Endodermal cell (in vitro differentiated cells): Measurements from ENCODE around the gene RETN. TPM values are rescaled to one million over a fixed set of nuclear protein-coding genes. Genes with fewer than 3 reads are reported as not detected.

Experiments used
- DNase-seq: peaks from one replicate; pipeline ENCODE4 v3.0.0-alpha.2; 2017
- H3K27ac ChIP-seq: 2 replicates; pipeline ENCODE4 v1.5.1; 2013; ENCODE audit warnings: mild to moderate bottlenecking, low read depth, low read length, moderate library complexity
- H3K27me3 ChIP-seq: 2 replicates; pipeline ENCODE4 v1.6.1; 2013; ENCODE audit warnings: mild to moderate bottlenecking, low read length, moderate library complexity; ENCODE audit not compliant: insufficient read depth, control insufficient read depth, poor library complexity, severe bottlenecking
- H3K36me3 ChIP-seq: 2 replicates; pipeline ENCODE4 v1.7.0; 2013; ENCODE audit warnings: mild to moderate bottlenecking, low read length, moderate library complexity; ENCODE audit not compliant: control insufficient read depth, insufficient read depth
- H3K4me1 ChIP-seq: one replicate; pipeline ENCODE4 v1.7.0; 2013; ENCODE audit warnings: low read length; ENCODE audit not compliant: control insufficient read depth, insufficient read depth
- H3K4me3 ChIP-seq: 2 replicates; pipeline ENCODE4 v1.5.1; 2013; ENCODE audit warnings: mild to moderate bottlenecking, low read length, moderate library complexity
- H3K9ac ChIP-seq: 2 replicates; pipeline ENCODE4 v1.6.1; 2013; ENCODE audit warnings: mild to moderate bottlenecking, low read length, moderate library complexity; ENCODE audit not compliant: poor library complexity, severe bottlenecking; ENCODE audit errors: extremely low read depth
- H3K9me3 ChIP-seq: 2 replicates; pipeline ENCODE4 v1.6.1; 2013; ENCODE audit warnings: mild to moderate bottlenecking, low read length, moderate library complexity; ENCODE audit not compliant: control insufficient read depth
- H3K27ac Mint-ChIP-seq: 2 replicates; pipeline ENCODE4 v1.8.0; 2020; ENCODE audit warnings: mixed read lengths
- H3K27me3 Mint-ChIP-seq: 2 replicates; pipeline ENCODE4 v1.8.0; 2021; ENCODE audit warnings: mild to moderate bottlenecking, mixed read lengths; ENCODE audit not compliant: insufficient read depth
- H3K36me3 Mint-ChIP-seq: 2 replicates; pipeline ENCODE4 v1.8.0; 2020; ENCODE audit warnings: low read depth, mixed read lengths
- H3K4me1 Mint-ChIP-seq: 2 replicates; pipeline ENCODE4 v1.8.0; 2020; ENCODE audit warnings: mixed read lengths
- H3K4me3 Mint-ChIP-seq: 2 replicates; pipeline ENCODE4 v1.8.0; 2020; ENCODE audit warnings: mild to moderate bottlenecking, moderate library complexity, mixed read lengths
- H3K9me3 Mint-ChIP-seq: 2 replicates; pipeline ENCODE4 v1.8.0; 2020; ENCODE audit warnings: mild to moderate bottlenecking, mixed read lengths
- CTCF ChIP-seq: fragments of 200-600 bp; sonication (generic); conservative IDR thresholded peaks from 2 replicates; pipeline ENCODE4 v1.5.0; 2021; ENCODE audit warnings: antibody characterized with exemption, mild to moderate bottlenecking
- WGBS, 2 experiments: methylation state at CpG; one replicate each; pipeline versions ENCODE4 v1.1.5 to v1.1.7; 2013; ENCODE audit warnings: missing lambda C conversion rate in 2 of 2, mixed read lengths in 1 of 2; ENCODE audit not compliant: insufficient coverage in 1 of 2, insufficient read length in 1 of 2; 5-methylcytosine and 5-hydroxymethylcytosine counted together
- total RNA-seq, 2 donors: library from RNA; stranded (reverse); fragmentation: NEBNext Ultra II Directional in 1 of 2; extraction: Animal tissue kit (Norgen Biotek cat#: 25700) in 1 of 2; gene quantifications; 2 replicates in 1 of 2; 3 replicates in 1 of 2; pipeline ENCODE4 v1.2.1, GENCODE V29; 2021

The RETN gene
- total RNA-seq, 2 donors from 2014 or later, result not detected

GRCh38 chr19:7644550-7644877 is 24.3 kb upstream of the RETN start:
- peaks cover 40% of the 10 kb centered on the region for H3K36me3 Mint-ChIP-seq
- no peak overlapping the region for H3K27ac ChIP-seq
- DNase-seq, result no peak
- H3K9me3 Mint-ChIP-seq, result peaks cover 2% of the 10 kb centered on the region
- no peak overlapping the region for H3K9ac ChIP-seq
- H3K36me3 ChIP-seq, result peaks cover 15% of the 10 kb centered on the region
- no peaks in the 10 kb centered on the region for H3K9me3 ChIP-seq
- WGBS, 2 experiments, result 96 to 99% methylated on average over 10 to 20 of the region's 20 CpGs
- H3K4me3 Mint-ChIP-seq, result no peak overlapping the region
- TF ChIP-seq CTCF, result no peak
- no peaks in the 10 kb centered on the region for H3K4me1 ChIP-seq
- no peak overlapping the region for H3K4me3 ChIP-seq
- peaks cover 8% of the 10 kb centered on the region for H3K4me1 Mint-ChIP-seq
- peaks cover under 1% of the 10 kb centered on the region for H3K27me3 Mint-ChIP-seq
- H3K27ac Mint-ChIP-seq, result no peak overlapping the region
- no peaks in the 10 kb centered on the region for H3K27me3 ChIP-seq

- H3K27ac ChIP-seq, result no peak overlapping the region
- peaks cover 9% of the 10 kb centered on the region for H3K36me3 ChIP-seq
- Mint-ChIP-seq H3K36me3 (peaks cover 34% of the 10 kb centered on the region), H3K27me3 (peaks cover 5% of the 10 kb centered on the region), H3K9me3 (peaks cover 2% of the 10 kb centered on the region), H3K27ac (no peak overlapping the region), H3K4me1 (peaks cover 8% of the 10 kb centered on the region), H3K4me3 (no peak overlapping the region)
- no peak for TF ChIP-seq CTCF
- no peaks in the 10 kb centered on the region for H3K9me3 ChIP-seq
- no peaks in the 10 kb centered on the region for H3K27me3 ChIP-seq
- H3K9ac ChIP-seq, result no peak overlapping the region
- 90 to 96% methylated on average over 10 to 14 of the region's 14 CpGs for WGBS, 2 experiments
- H3K4me3 ChIP-seq, result no peak overlapping the region
- no peak for DNase-seq
- no peaks in the 10 kb centered on the region for H3K4me1 ChIP-seq
Observed at GRCh38 chr19:7645163-7645562, 23.7 kb upstream of the RETN start.

GRCh38 chr19:7645656-7646425 is 23.0 kb upstream of the RETN start:
- Histone ChIP-seq H3K4me3 (no peak overlapping the region), H3K4me1 (no peaks in the 10 kb centered on the region), H3K27me3 (peaks cover 3% of the 10 kb centered on the region), H3K27ac (no peak overlapping the region), H3K36me3 (peaks cover 7% of the 10 kb centered on the region), H3K9ac (no peak overlapping the region), H3K9me3 (no peaks in the 10 kb centered on the region)
- Mint-ChIP-seq H3K9me3 (peaks cover 2% of the 10 kb centered on the region), H3K27ac (peak overlapping the region; percentile 62), H3K36me3 (peaks cover 30% of the 10 kb centered on the region), H3K4me1 (peaks cover 8% of the 10 kb centered on the region), H3K27me3 (peaks cover 8% of the 10 kb centered on the region), H3K4me3 (no peak overlapping the region)
- peak; percentile 64 for DNase-seq
- 81 to 83% methylated on average over 11 to 20 of the region's 20 CpGs for WGBS, 2 experiments
- no peak for TF ChIP-seq CTCF
